ENCODE results near the gene SCNN1A. TPM values are rescaled to one million over a fixed set of nuclear protein-coding genes. Genes with fewer than 3 reads are reported as not detected.
A peak's percentile ranks its signal among the peaks of the same experiment; 100 is the strongest.

SCNN1A gene
- total RNA-seq, 2 donors from 2014 or later = 158 to 188 TPM

DNA sequence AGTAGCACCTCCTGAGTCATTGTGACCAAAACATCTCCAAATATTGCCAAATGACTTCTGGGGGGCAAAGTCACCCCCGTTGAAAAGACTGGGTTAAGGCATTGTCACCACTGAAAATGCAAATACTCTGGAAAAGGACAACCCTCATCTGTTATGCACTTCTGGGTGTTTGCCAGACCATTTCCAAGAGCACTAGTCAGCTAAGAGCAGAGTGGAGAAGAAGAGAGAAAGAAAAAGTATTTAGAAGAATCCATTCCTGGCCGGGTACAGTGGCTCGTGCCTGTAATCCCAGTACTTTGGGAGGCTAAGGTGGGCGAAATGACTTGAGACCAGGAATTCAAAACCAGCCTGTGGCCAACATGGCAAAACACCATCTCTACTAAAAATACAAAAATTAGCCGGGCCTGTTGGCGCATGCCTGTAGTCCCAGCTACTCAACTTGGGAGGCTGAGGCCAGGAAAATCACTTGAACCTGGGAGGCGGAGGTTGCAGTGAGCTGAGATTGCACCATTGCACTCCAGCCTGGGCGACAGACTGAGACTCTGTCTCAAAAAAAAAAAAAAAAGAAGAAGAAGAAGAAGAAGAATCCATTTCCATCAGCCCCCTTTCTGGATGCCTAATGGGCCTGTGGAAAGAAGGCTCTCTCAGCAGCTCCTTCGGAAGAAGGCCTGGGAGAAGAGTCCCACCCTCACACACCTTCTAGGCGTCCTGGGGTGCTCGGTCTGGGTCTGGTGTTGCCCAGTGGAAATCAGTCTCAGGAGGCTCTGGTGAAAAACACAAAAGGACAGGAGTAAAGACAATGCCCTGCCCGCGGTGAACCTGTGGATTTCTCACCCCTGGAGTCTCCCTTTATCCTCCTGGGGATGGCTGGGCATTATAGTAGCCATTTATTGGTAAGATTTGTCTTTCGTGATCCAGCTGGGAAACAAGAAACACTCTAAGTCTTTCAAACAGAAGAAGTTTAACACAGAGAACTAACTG is 5.1 kb upstream of the SCNN1A start:
- H3K27me3 ChIP-seq = no peaks in the 10 kb centered on the region
- intact Hi-C loops (cut with DNase I) = no loop called here
- H3K4me3 ChIP-seq = no peak overlapping the region
- no peak for DNase-seq
- peaks cover 16% of the 10 kb centered on the region for H3K4me1 ChIP-seq
- no peak overlapping the region for H3K9ac ChIP-seq (ENCODE audit: low read depth in 2 of 2, low read length in 2 of 2)
- TF ChIP-seq, protein P1, sequence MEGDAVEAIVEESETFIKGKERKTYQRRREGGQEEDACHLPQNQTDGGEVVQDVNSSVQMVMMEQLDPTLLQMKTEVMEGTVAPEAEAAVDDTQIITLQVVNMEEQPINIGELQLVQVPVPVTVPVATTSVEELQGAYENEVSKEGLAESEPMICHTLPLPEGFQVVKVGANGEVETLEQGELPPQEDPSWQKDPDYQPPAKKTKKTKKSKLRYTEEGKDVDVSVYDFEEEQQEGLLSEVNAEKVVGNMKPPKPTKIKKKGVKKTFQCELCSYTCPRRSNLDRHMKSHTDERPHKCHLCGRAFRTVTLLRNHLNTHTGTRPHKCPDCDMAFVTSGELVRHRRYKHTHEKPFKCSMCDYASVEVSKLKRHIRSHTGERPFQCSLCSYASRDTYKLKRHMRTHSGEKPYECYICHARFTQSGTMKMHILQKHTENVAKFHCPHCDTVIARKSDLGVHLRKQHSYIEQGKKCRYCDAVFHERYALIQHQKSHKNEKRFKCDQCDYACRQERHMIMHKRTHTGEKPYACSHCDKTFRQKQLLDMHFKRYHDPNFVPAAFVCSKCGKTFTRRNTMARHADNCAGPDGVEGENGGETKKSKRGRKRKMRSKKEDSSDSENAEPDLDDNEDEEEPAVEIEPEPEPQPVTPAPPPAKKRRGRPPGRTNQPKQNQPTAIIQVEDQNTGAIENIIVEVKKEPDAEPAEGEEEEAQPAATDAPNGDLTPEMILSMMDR (IDR thresholded peaks at IDR 0.05) = no peak
- H3K27ac ChIP-seq = no peak overlapping the region
- H3K9me3 ChIP-seq = no peaks in the 10 kb centered on the region
- H3K36me3 ChIP-seq = no peaks in the 10 kb centered on the region

DNA sequence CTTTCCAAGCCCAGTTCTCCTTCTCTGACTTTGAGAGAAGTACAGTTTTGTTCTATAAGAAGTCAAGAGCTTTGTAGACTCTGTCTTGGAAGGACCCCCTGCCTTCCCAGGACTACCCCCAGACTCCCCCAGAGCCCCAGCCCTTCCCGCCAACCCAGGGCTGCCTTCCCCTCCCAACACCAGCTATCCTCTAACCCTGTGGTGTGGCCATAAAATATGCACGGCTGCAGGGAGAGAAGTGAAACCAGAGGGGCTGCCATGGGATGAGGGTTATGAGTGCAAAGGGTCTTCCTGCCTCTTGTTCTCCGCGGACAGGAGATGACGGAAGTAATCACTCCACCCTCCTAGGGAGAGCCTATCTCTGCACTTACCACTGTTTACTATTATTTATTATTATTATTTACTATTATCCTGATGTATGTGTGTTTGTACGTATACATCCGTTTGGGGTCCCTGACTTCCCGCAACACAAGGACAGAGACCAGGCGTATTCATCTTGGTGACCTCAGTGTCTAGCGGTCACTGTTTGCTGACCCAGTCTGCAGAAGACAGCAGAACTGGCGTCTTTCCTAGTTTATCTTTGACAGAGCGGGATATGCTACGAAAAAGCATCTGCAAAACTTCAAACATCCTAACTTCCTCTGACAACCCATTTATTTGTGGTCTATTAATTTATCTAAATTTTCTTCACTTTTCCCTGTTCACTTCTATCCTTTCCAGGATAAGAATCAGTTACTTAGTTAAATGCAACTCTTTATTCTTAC is 3.5 kb upstream of the SCNN1A start:
- Histone ChIP-seq H3K36me3 (no peaks in the 10 kb centered on the region), H3K4me3 (no peak overlapping the region), H3K9me3 (no peaks in the 10 kb centered on the region), H3K4me1 (peaks cover 16% of the 10 kb centered on the region), H3K9ac (ENCODE audit: low read depth in 2 of 2, low read length in 2 of 2) (peak overlapping the region in 1 of 2 donors; percentile 31), H3K27me3 (no peaks in the 10 kb centered on the region), H3K27ac (no peak overlapping the region)
- intact Hi-C loops (cut with DNase I) = no loop called here
- DNase-seq = peak; percentile 25
- TF ChIP-seq, protein P1 (IDR thresholded peaks at IDR 0.05) = no peak

DNA sequence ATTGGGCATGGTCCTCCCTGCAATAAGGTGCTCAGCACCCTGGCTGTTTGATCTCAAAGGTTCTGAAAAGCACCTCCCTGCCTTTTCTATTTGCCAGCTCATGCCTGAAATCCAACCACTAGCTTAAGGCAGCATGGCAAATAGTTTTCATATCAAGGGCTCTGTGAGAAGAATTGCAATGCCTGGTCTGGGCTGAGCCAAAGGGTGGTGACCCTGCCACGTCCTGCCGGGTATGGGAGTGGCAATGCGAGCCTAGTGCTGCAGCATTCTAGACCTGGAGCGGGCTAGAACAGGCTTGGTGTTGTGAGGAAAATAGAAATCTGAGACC is 2.3 kb upstream of the SCNN1A start:
- Histone ChIP-seq H3K4me3 (no peak overlapping the region), H3K27me3 (no peaks in the 10 kb centered on the region), H3K4me1 (peaks cover 11% of the 10 kb centered on the region), H3K9me3 (no peaks in the 10 kb centered on the region), H3K9ac (ENCODE audit: low read depth in 2 of 2, low read length in 2 of 2) (peak overlapping the region; percentile 26 to 89), H3K27ac (peak overlapping the region; percentile 91), H3K36me3 (no peaks in the 10 kb centered on the region)
- DNase-seq = peak; percentile 82
- TF ChIP-seq, protein P1 (IDR thresholded peaks at IDR 0.05) = no peak
- intact Hi-C loops (cut with DNase I) = no loop called here

DNA sequence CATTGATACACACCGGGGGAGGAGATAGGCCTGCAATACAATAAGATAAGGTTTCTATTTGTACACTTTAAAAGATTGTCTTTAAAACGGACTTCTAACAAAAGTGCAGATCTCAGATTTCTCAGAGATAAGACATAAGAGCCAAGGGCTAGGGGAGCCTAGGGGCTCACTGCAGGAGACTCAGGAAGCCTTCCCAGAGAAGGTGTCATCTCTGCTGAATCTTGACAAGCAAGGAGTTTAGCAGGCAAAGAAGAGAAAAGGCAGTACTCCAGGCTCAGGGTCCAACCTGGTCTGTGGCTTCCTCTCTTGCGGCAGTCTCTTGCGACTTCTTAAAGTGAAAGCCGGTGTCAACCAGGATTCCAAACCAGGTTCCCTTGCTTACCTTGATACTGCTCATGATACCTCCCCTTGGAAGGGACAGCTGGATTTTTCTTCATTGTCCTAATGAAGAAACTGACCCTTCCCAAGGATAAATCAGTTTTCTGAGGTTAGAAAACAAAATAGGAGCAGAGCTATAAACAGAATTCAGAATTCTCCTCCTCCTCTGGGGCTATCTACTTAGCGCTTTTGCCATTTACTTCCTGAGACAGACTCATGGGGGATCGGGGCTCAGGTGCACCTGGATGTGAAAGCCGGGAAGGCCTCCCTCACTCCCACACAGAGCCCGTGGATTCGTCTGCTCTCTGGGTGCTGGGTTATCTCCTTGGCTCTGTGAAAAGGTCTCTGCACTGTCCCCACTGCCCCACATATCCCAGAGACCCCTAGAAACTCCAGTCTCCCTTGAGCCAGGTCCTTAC is 1.7 kb upstream of the SCNN1A start:
- H3K4me1 ChIP-seq = peaks cover 11% of the 10 kb centered on the region
- H3K27ac ChIP-seq = peak overlapping the region; percentile 91
- no peaks in the 10 kb centered on the region for H3K36me3 ChIP-seq
- DNase-seq = no peak
- no peak overlapping the region for H3K4me3 ChIP-seq
- intact Hi-C loops (cut with DNase I) = no loop called here
- TF ChIP-seq, protein P1 (IDR thresholded peaks at IDR 0.05) = peak; percentile 1
- peak overlapping the region; percentile 26 to 89 for H3K9ac ChIP-seq (ENCODE audit: low read depth in 2 of 2, low read length in 2 of 2)
- no peaks in the 10 kb centered on the region for H3K9me3 ChIP-seq
- no peaks in the 10 kb centered on the region for H3K27me3 ChIP-seq

Data from colonic mucosa (tissue), 4 donors.